Heart left ventricle (tissue), 16 donors: ENCODE measurements around the gene YPEL4. TPM values are rescaled to one million over a fixed set of nuclear protein-coding genes. Genes with fewer than 3 reads are reported as not detected.
A peak's percentile ranks its signal among the peaks of the same experiment; 100 is the strongest.

Experiments used
- ATAC-seq, 4 donors: fragments of 200-7000 bp; cut with Tn5 transposase; one replicate each; pipeline ENCODE4 v1.9.1; 2020 to 2022; ENCODE audit warnings: moderate library complexity in 4 of 4, mild to moderate bottlenecking in 3 of 4, moderate number of reproducible peaks in 1 of 4
- DNase-seq, 5 donors: peaks; one replicate each; pipeline ENCODE4 v3.0.0-alpha.2; 2020
- H3K27ac ChIP-seq, 12 donors: fragments of 200-600 bp; sonication (generic) in 4 of 12; one replicate each; pipeline versions ENCODE4 v1.5.0 to v1.8.0; 2016 to 2022; ENCODE audit warnings: mild to moderate bottlenecking in 2 of 12
- H3K27me3 ChIP-seq, 9 donors: fragments of 200-600 bp; sonication (generic) in 2 of 9; one replicate each; pipeline versions ENCODE4 v1.5.1 to v1.8.0; 2016 to 2022; ENCODE audit warnings: mild to moderate bottlenecking in 3 of 9
- H3K36me3 ChIP-seq, 9 donors: fragments of 200-600 bp; sonication (generic) in 2 of 9; one replicate each; pipeline versions ENCODE4 v1.5.0 to v1.8.0; 2018 to 2022; ENCODE audit warnings: mild to moderate bottlenecking in 2 of 9
- H3K4me1 ChIP-seq, 12 donors: fragments of 200-600 bp; sonication (generic) in 4 of 12; one replicate each; pipeline versions ENCODE4 v1.5.0 to v1.8.0; 2016 to 2022; ENCODE audit warnings: mild to moderate bottlenecking in 3 of 12
- H3K4me3 ChIP-seq, 12 donors: fragments of 200-600 bp; sonication (generic) in 4 of 12; one replicate each; pipeline versions ENCODE4 v1.5.0 to v1.8.0; 2017 to 2022; ENCODE audit warnings: mild to moderate bottlenecking in 9 of 12, moderate library complexity in 4 of 12
- H3K9me3 ChIP-seq, 12 donors: fragments of 200-600 bp; sonication (generic) in 4 of 12; one replicate each; pipeline versions ENCODE4 v1.5.0 to v1.8.0; 2016 to 2022; ENCODE audit warnings: mild to moderate bottlenecking in 1 of 12
- POLR2A ChIP-seq, 2 donors: fragments of 450-650 bp; IDR thresholded peaks; one replicate each; pipeline ENCODE4 v1.6.1; 2017; ENCODE audit warnings: antibody characterized with exemption in 2 of 2, mild to moderate bottlenecking in 2 of 2, moderate library complexity in 2 of 2
- WGBS, 4 donors: extraction: QIAGEN DNeasy Blood & Tissue Kit in 2 of 4; methylation state at CpG; one replicate each; pipeline versions ENCODE4 v1.1.5 to v1.1.7; 2013 to 2018; 5-methylcytosine and 5-hydroxymethylcytosine counted together
- intact Hi-C, 10 donors: fragments of 100-400 bp; cut with DNase I; formaldehyde crosslinking; loops; one replicate each; pipeline versions ENCODE4 v1.11.1 to v1.14.2; 2022
- polyA plus RNA-seq, 2 donors: library from polyadenylated mRNA; stranded (reverse); fragments of 200-250 nt; gene quantifications; one replicate each; pipeline ENCODE4 v1.2.3, GENCODE V29; 2013
- total RNA-seq, 9 donors: library from RNA; depleted of rRNA in 2 of 9; stranded (reverse); fragments of >200 nt in 2 of 9; fragmentation: NEBNext Ultra II Directional in 3 of 9; extraction: Animal tissue kit (Norgen Biotek cat#: 25700) in 3 of 9; gene quantifications; one replicate each; pipeline versions ENCODE4 v1.1.0 to v1.2.4, GENCODE V29; 2016 to 2023
- TF ChIP-seq, protein P1 (sequence below), 12 donors: fragments of 200-600 bp; sonication (generic) in 4 of 12; IDR thresholded peaks; one replicate each; pipeline versions ENCODE4 v1.5.0 to v1.8.0; 2018 to 2022; ENCODE audit warnings: antibody characterized with exemption in 12 of 12, mild to moderate bottlenecking in 5 of 12
- donor health status: ischemic (EF 13 %, LVEDD 7.1; RV severe dilation, severe dysfunction).
- donor health status: healthy with polysubstance abuse.
- donor health status: DM: no; HTN: yes; CAD: no.
- donor health status: DM: no; HTN: no; CAD: no.
- donor health status: ischemic (EF 25% LVEDD 6.9; RV normal size, moderate dysfunction).
- donor health status: ischemic (EF 25% LVEDD 5.7; RV mildly dilated, moderate dysfunction).
- donor health status: healthy.
- donor health status: DM: yes; HTN: yes; CAD: no.
- donor health status: ischemic (EF 35%, LVEDD 5.7; RV mildly dilated, moderate dysfunction).
- donor health status: nonischemic (EF 11% LVEDD 7.7; RV severe dilation, severe dysfunction).
- donor health status: DM: yes; HTN: yes; CAD: no.
- donor health status: PGD.
- donor health status: ischemic (EF 29% LVEDD 5.4; RV normal size, mild dysfunction).
- donor health status: nonischemic (EF 23%, LVEDD 6.1; RV moderate dilation, normal function).

YPEL4 gene
- total and polyA plus RNA-seq, 11 donors = 0.16 to 2.2 (median 0.67) TPM

DNA sequence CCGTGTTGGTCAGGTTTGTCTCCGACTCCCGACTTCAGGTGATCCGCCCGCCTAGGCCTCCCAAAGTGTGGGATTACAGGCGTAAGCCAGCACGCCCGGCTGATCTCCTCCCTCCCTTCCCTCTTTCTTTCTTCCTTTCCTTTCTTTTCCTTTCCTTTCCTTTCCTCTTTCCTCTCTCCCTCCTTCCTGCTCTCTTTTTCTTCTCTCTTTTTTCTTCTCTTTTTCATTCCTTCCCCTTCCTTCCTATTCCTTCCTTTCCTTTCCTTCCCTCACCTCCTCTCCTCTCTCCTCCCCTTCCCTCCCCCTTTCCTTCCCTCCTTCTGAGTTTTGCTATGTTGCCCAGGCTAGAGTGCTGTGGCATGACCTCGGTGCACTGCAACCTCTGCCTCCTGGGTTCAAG is 14.3 kb upstream of the YPEL4 start:
- Histone ChIP-seq H3K27ac (no peak overlapping the region), H3K4me1 (peaks cover 0 to 12% (median 8%) of the 10 kb centered on the region in 12 donors), H3K36me3 (peaks cover 0 to 42% (median 38%) of the 10 kb centered on the region in 9 donors), H3K4me3 (no peak overlapping the region), H3K27me3 (no peaks in the 10 kb centered on the region), H3K9me3 (no peaks in the 10 kb centered on the region)
- TF ChIP-seq, protein P1, sequence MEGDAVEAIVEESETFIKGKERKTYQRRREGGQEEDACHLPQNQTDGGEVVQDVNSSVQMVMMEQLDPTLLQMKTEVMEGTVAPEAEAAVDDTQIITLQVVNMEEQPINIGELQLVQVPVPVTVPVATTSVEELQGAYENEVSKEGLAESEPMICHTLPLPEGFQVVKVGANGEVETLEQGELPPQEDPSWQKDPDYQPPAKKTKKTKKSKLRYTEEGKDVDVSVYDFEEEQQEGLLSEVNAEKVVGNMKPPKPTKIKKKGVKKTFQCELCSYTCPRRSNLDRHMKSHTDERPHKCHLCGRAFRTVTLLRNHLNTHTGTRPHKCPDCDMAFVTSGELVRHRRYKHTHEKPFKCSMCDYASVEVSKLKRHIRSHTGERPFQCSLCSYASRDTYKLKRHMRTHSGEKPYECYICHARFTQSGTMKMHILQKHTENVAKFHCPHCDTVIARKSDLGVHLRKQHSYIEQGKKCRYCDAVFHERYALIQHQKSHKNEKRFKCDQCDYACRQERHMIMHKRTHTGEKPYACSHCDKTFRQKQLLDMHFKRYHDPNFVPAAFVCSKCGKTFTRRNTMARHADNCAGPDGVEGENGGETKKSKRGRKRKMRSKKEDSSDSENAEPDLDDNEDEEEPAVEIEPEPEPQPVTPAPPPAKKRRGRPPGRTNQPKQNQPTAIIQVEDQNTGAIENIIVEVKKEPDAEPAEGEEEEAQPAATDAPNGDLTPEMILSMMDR (IDR thresholded peaks at IDR 0.05) = no peak
- no peak for TF ChIP-seq POLR2A (IDR thresholded peaks at IDR 0.05)
- no peak for DNase-seq
- intact Hi-C loops = loop anchor here in 2 of 10 donors (10.0 kb wide), 2 partner anchors 81 to 141 kb away; partner anchors contain the start of gene SELENOH (in 1 of the 2)
- ATAC-seq = no peak
- 81 to 91% (median 87%) methylated on average over 9 of the region's 9 CpGs for WGBS, 4 donors

DNA sequence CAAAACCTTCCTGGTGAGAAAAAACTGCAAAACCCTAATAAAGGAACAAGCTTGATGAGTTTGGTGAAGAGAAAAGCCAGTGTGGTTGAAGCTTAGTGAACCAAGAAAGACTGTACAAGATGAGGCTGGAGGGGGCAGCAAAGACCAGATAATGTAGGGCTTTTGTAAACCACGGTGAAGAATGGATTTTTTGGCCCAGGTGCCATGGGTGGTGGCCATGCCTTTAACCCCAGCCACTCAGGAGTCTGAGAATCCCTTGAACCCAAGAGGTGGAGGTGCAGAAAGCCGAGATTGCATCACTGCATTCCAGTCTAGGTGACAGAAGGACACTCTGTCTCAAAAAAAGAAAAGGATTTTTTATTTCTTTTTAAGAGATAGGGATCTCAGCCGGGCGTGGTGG is 13.2 kb upstream of the YPEL4 start:
- 68 to 74% (median 70%) methylated on average over 4 of the region's 4 CpGs for WGBS, 4 donors
- ATAC-seq (no peak), DNase-seq (no peak)
- intact Hi-C loops = loop anchor here in 2 of 10 donors (10.0 kb wide), 2 partner anchors 82 to 142 kb away; partner anchors contain the start of gene SELENOH (in 1 of the 2)
- no peaks in the 10 kb centered on the region for H3K27me3 ChIP-seq
- H3K36me3 ChIP-seq = peaks cover 0 to 42% (median 38%) of the 10 kb centered on the region in 9 donors
- TF ChIP-seq, protein P1 (IDR thresholded peaks at IDR 0.05) = no peak
- TF ChIP-seq POLR2A (IDR thresholded peaks at IDR 0.05) = no peak
- H3K4me3 ChIP-seq = no peak overlapping the region
- no peaks in the 10 kb centered on the region for H3K9me3 ChIP-seq
- peaks cover 0 to 18% (median 15%) of the 10 kb centered on the region in 12 donors for H3K4me1 ChIP-seq
- H3K27ac ChIP-seq = no peak overlapping the region

DNA sequence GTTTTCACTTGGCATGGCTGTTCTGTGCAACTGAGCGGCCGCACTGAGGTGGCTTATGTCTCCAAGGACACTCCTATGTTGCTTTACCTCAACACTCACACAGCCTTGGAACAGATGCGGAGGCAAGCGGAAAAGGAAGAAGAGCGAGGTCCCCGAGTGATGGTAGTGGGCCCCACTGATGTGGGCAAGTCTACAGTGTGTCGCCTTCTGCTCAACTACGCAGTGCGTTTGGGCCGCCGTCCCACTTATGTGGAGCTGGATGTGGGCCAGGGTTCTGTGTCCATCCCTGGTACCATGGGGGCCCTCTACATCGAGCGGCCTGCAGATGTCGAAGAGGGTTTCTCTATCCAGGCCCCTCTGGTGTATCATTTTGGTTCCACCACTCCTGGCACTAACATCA is 10.0 kb upstream of the YPEL4 start:
- intact Hi-C loops = loop anchor here in 2 of 10 donors (10.0 kb wide), 2 partner anchors 85 to 145 kb away; partner anchors contain the start of gene SELENOH (in 1 of the 2)
- 95 to 99% (median 95%) methylated on average over 14 of the region's 14 CpGs for WGBS, 4 donors
- H3K4me1 ChIP-seq = peaks cover 0 to 18% (median 11%) of the 10 kb centered on the region in 12 donors
- H3K36me3 ChIP-seq = peaks cover 0 to 42% (median 38%) of the 10 kb centered on the region in 9 donors
- no peak overlapping the region for H3K4me3 ChIP-seq
- no peaks in the 10 kb centered on the region for H3K27me3 ChIP-seq
- H3K27ac ChIP-seq = no peak overlapping the region
- no peaks in the 10 kb centered on the region for H3K9me3 ChIP-seq
- no peak for ATAC-seq
- TF ChIP-seq, protein P1 (IDR thresholded peaks at IDR 0.05) = no peak
- no peak for TF ChIP-seq POLR2A (IDR thresholded peaks at IDR 0.05)
- DNase-seq = no peak

DNA sequence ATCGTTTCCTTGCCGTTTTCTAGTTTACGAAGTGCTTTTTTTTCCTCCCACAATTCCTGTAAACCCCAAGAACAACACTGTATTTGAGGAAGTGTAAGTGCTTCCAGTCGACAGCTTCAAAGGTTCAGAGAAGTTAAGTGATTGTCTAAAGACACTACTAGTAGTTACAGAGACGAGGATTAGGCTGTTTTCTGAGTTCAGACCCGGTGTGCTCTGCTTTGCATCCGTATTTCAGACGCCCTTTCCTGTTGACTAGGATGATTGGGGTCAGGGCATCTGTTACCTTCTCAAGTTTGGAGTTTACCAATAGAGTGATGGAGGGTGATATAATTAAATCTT is 8.3 kb upstream of the YPEL4 start:
- intact Hi-C loops = no loop called here
- TF ChIP-seq, protein P1 (IDR thresholded peaks at IDR 0.05) = no peak
- no peak for TF ChIP-seq POLR2A (IDR thresholded peaks at IDR 0.05)
- 0 to 1% (median 0%) methylated on average over 8 of the region's 8 CpGs for WGBS, 4 donors
- no peak for DNase-seq
- Histone ChIP-seq H3K27ac (peak overlapping the region in 11 of 12 donors; percentile 35 to 94 (median 85)), H3K4me1 (peaks cover 0 to 22% (median 12%) of the 10 kb centered on the region in 12 donors), H3K27me3 (no peaks in the 10 kb centered on the region), H3K36me3 (peaks cover 0 to 40% (median 37%) of the 10 kb centered on the region in 9 donors), H3K4me3 (peak overlapping the region; percentile 28 to 92 (median 70)), H3K9me3 (no peaks in the 10 kb centered on the region)
- no peak for ATAC-seq
